Mesendoderm (in vitro differentiated cells): ENCODE measurements around the gene RASSF8. TPM values are rescaled to one million over a fixed set of nuclear protein-coding genes. Genes with fewer than 3 reads are reported as not detected.

Experiments
- DNase-seq: peaks from one replicate; pipeline ENCODE4 v3.0.0; 2013
- H2AK5ac ChIP-seq: 2 replicates; pipeline ENCODE4 v1.6.1; 2013; ENCODE audit warnings: low read length, inconsistent platforms
- H2BK120ac ChIP-seq: 2 replicates; pipeline ENCODE4 v1.6.1; 2013; ENCODE audit warnings: low read depth, mild to moderate bottlenecking, low read length, moderate library complexity, mixed read lengths
- H2BK15ac ChIP-seq: replicated peaks from 2 replicates; pipeline ENCODE4 v1.6.1; 2013; ENCODE audit warnings: low read depth, mild to moderate bottlenecking, moderate library complexity
- H2BK5ac ChIP-seq: 2 replicates; pipeline ENCODE4 v1.6.1; 2013; ENCODE audit warnings: low read length, inconsistent platforms
- H3K18ac ChIP-seq: 2 replicates; pipeline ENCODE4 v1.6.1; 2013; ENCODE audit warnings: mild to moderate bottlenecking, low read length, mixed read lengths
- H3K23ac ChIP-seq: one replicate; pipeline ENCODE4 v1.6.1; 2013; ENCODE audit warnings: low read length
- H3K27ac ChIP-seq: 2 replicates; pipeline ENCODE4 v1.5.1; 2013; ENCODE audit warnings: low read depth, mild to moderate bottlenecking, inconsistent platforms, low read length, moderate library complexity
- H3K27me3 ChIP-seq: 2 replicates; pipeline ENCODE4 v1.6.1; 2013; ENCODE audit warnings: low read length, control low read depth, mild to moderate bottlenecking, inconsistent platforms; ENCODE audit not compliant: insufficient read depth, poor library complexity
- H3K36me3 ChIP-seq: 2 replicates; pipeline ENCODE4 v1.6.1; 2013; ENCODE audit warnings: low read length, inconsistent platforms; ENCODE audit not compliant: control insufficient read depth, insufficient read depth
- H3K4ac ChIP-seq: one replicate; pipeline ENCODE4 v1.6.1; 2013; ENCODE audit warnings: low read depth, mild to moderate bottlenecking, low read length, moderate library complexity
- H3K4me1 ChIP-seq: 2 replicates; pipeline ENCODE4 v1.6.1; 2013; ENCODE audit warnings: low read depth, low read length, inconsistent platforms; ENCODE audit not compliant: control insufficient read depth
- H3K4me2 ChIP-seq: 2 replicates; pipeline ENCODE4 v1.6.1; 2013; ENCODE audit warnings: low read length
- H3K4me3 ChIP-seq: 2 replicates; pipeline ENCODE4 v1.5.1; 2013; ENCODE audit warnings: mild to moderate bottlenecking, low read length
- H3K56ac ChIP-seq: one replicate; pipeline ENCODE4 v1.6.1; 2013; ENCODE audit warnings: low read length
- H3K79me1 ChIP-seq: 2 replicates; pipeline ENCODE4 v1.6.1; 2013; ENCODE audit warnings: low read length, inconsistent platforms
- H3K79me2 ChIP-seq: 2 replicates; pipeline ENCODE4 v1.6.1; 2013; ENCODE audit warnings: mild to moderate bottlenecking, low read length; ENCODE audit not compliant: control insufficient read depth, insufficient read depth
- H3K9ac ChIP-seq: 2 replicates; pipeline ENCODE4 v1.6.1; 2013; ENCODE audit warnings: low read length, inconsistent platforms
- H4K5ac ChIP-seq: one replicate; pipeline ENCODE4 v1.6.1; 2013; ENCODE audit warnings: low read length
- H4K8ac ChIP-seq: one replicate; pipeline ENCODE4 v1.6.1; 2013; ENCODE audit warnings: low read depth, mild to moderate bottlenecking, control low read depth, low read length, moderate library complexity
- WGBS: extraction: QIAGEN DNeasy Blood & Tissue Kit; methylation state at CpG from one replicate; pipeline ENCODE4 v1.1.7; 2013; ENCODE audit warnings: low lambda C conversion rate, missing lambda C conversion rate; ENCODE audit not compliant: insufficient coverage; ENCODE audit errors: extremely low coverage; 5-methylcytosine and 5-hydroxymethylcytosine counted together
- polyA plus RNA-seq, 2 experiments: library from polyadenylated mRNA; stranded (reverse); fragments of 200-250 nt; gene quantifications; one replicate each; pipeline ENCODE4 v1.2.3, GENCODE V29; 2013

Gene RASSF8
- polyA plus RNA-seq (2013, experiment 1 of 2), result 15.3 TPM
- 14.8 TPM for polyA plus RNA-seq (2013, experiment 2 of 2)

GRCh38 chr12:25958428-25959070 lies at the start of gene RASSF8:
Gene RASSF8 (plus strand): TSS chr12:25958682. CDS start chr12:26055344, 96,662 bp downstream.
- peak; percentile 80 for DNase-seq
- Histone ChIP-seq H3K23ac (peak within 1 kb of the TSS; percentile 15), H3K9ac (peak within 1 kb of the TSS; percentile 91), H3K79me1 (peaks cover 10% of the 10 kb centered on the region), H3K27ac (peak within 1 kb of the TSS; percentile 98), H2BK120ac (peak within 1 kb of the TSS; percentile 76), H3K4me1 (no peaks in the 10 kb centered on the region), H4K8ac (peak within 1 kb of the TSS; percentile 41), H3K27me3 (no peaks in the 10 kb centered on the region), H4K5ac (no peak within 1 kb of the TSS), H3K79me2 (peaks cover 26% of the 10 kb centered on the region), H3K56ac (peak within 1 kb of the TSS; percentile 91), H3K4me3 (peak within 1 kb of the TSS; percentile 82), H3K4me2 (peak within 1 kb of the TSS; percentile 98), H3K4ac (peak within 1 kb of the TSS; percentile 88), H3K18ac (peak within 1 kb of the TSS; percentile 75), H2BK15ac (no peak within 1 kb of the TSS), H2BK5ac (peak within 1 kb of the TSS; percentile 17), H2AK5ac (no peak within 1 kb of the TSS), H3K36me3 (no peaks in the 10 kb centered on the region)
- no CpG with 5 or more reads among the region's 113 CpGs for WGBS

- Histone ChIP-seq H3K4me3 (no peak overlapping the region), H3K4me1 (no peaks in the 10 kb centered on the region), H3K27ac (no peak overlapping the region), H3K4ac (no peak overlapping the region), H4K8ac (no peak overlapping the region), H3K18ac (no peak overlapping the region), H3K23ac (no peak overlapping the region), H3K56ac (no peak overlapping the region), H3K9ac (no peak overlapping the region), H3K4me2 (no peak overlapping the region), H3K36me3 (no peaks in the 10 kb centered on the region), H2BK120ac (no peak overlapping the region), H3K79me1 (no peaks in the 10 kb centered on the region), H4K5ac (no peak overlapping the region), H2AK5ac (no peak overlapping the region), H2BK15ac (no peak overlapping the region), H3K27me3 (no peaks in the 10 kb centered on the region), H2BK5ac (no peak overlapping the region), H3K79me2 (no peaks in the 10 kb centered on the region)
- no peak for DNase-seq
- no CpG with 5 or more reads among the region's 2 CpGs for WGBS
These were observed 43.9 kb upstream of the RASSF8 start for GRCh38 chr12:25914551-25914950.

GRCh38 chr12:25924491-25925001 lies 33.9 kb upstream of the RASSF8 start:
- WGBS, result no CpG with 5 or more reads among the region's 7 CpGs
- Histone ChIP-seq H2AK5ac (no peak overlapping the region), H3K23ac (no peak overlapping the region), H3K27ac (no peak overlapping the region), H3K79me2 (no peaks in the 10 kb centered on the region), H3K4ac (no peak overlapping the region), H3K18ac (no peak overlapping the region), H3K4me1 (no peaks in the 10 kb centered on the region), H3K27me3 (no peaks in the 10 kb centered on the region), H3K4me3 (no peak overlapping the region), H3K4me2 (no peak overlapping the region), H3K36me3 (no peaks in the 10 kb centered on the region), H3K79me1 (no peaks in the 10 kb centered on the region), H2BK5ac (no peak overlapping the region), H2BK120ac (no peak overlapping the region), H4K5ac (no peak overlapping the region), H4K8ac (no peak overlapping the region), H3K9ac (no peak overlapping the region), H2BK15ac (no peak overlapping the region), H3K56ac (no peak overlapping the region)
- DNase-seq, result peak; percentile 61

DNA sequence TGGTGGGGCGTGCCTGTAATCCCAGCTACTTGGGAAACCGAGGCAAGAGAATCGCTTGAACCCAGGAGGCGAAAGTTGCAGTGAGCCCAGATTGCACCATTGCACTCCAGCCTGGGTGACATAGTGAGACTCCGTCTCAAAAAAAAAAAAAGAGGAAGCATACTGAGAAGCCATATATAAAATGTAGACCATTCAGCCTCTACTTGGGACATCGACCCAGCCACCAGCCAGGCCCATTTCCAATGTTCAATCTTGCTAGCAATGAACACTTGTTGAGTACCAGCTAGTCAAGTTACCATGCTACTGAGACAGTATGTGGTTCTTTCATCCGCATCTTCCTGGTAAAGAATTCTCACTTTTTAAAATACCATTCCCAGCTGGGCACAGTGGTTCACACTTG lies 33.4 kb upstream of the RASSF8 start:
- H3K36me3 ChIP-seq, result no peaks in the 10 kb centered on the region
- DNase-seq, result no peak
- no peak overlapping the region for H3K18ac ChIP-seq
- H3K4me3 ChIP-seq, result no peak overlapping the region
- no peak overlapping the region for H3K23ac ChIP-seq
- no peak overlapping the region for H3K9ac ChIP-seq
- H3K4ac ChIP-seq, result no peak overlapping the region
- H3K56ac ChIP-seq, result no peak overlapping the region
- no peak overlapping the region for H2AK5ac ChIP-seq
- H3K4me2 ChIP-seq, result no peak overlapping the region
- H3K27me3 ChIP-seq, result no peaks in the 10 kb centered on the region
- H2BK15ac ChIP-seq, result no peak overlapping the region
- WGBS, result no CpG with 5 or more reads among the region's 7 CpGs
- no peak overlapping the region for H3K27ac ChIP-seq
- H4K8ac ChIP-seq, result no peak overlapping the region
- H2BK5ac ChIP-seq, result no peak overlapping the region
- H3K79me2 ChIP-seq, result no peaks in the 10 kb centered on the region
- no peaks in the 10 kb centered on the region for H3K79me1 ChIP-seq
- no peak overlapping the region for H4K5ac ChIP-seq
- H2BK120ac ChIP-seq, result no peak overlapping the region
- no peaks in the 10 kb centered on the region for H3K4me1 ChIP-seq

- no peak overlapping the region for H4K8ac ChIP-seq
- no peak overlapping the region for H3K4me2 ChIP-seq
- DNase-seq, result no peak
- no peak overlapping the region for H3K27ac ChIP-seq
- H3K9ac ChIP-seq, result no peak overlapping the region
- H4K5ac ChIP-seq, result no peak overlapping the region
- H3K36me3 ChIP-seq, result no peaks in the 10 kb centered on the region
- H3K18ac ChIP-seq, result no peak overlapping the region
- no CpG with 5 or more reads among the region's 5 CpGs for WGBS
- no peaks in the 10 kb centered on the region for H3K79me2 ChIP-seq
- no peak overlapping the region for H2BK120ac ChIP-seq
- H3K27me3 ChIP-seq, result no peaks in the 10 kb centered on the region
- H3K79me1 ChIP-seq, result no peaks in the 10 kb centered on the region
- H2BK15ac ChIP-seq, result no peak overlapping the region
- no peak overlapping the region for H3K23ac ChIP-seq
- H3K4ac ChIP-seq, result no peak overlapping the region
- no peaks in the 10 kb centered on the region for H3K4me1 ChIP-seq
- H3K56ac ChIP-seq, result no peak overlapping the region
- no peak overlapping the region for H2BK5ac ChIP-seq
- H2AK5ac ChIP-seq, result no peak overlapping the region
- H3K4me3 ChIP-seq, result no peak overlapping the region
These were observed 31.9 kb upstream of the RASSF8 start for GRCh38 chr12:25926536-25926935.

DNA sequence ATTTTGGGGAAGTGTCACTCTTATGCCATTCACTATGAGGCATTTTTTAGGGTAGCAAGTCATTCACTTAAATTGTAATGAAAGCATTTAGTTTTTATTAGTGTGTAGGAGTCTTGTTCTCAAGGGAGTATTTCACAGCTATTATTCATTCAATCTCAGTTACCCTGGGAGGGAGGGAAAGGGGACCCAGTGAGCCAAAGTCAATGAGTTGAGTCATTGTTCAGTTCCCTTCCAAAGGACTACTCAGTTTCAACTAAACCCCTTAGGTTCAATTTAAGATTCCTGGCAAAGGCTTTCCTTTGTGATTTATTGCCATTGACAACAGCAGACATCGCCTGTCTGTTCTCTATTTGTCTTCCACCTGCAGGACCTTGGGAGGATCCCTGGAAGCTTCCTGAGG lies 29.3 kb upstream of the RASSF8 start:
- no peak overlapping the region for H3K9ac ChIP-seq
- no peak overlapping the region for H3K4me2 ChIP-seq
- no peak overlapping the region for H3K23ac ChIP-seq
- no peak for DNase-seq
- H3K18ac ChIP-seq, result no peak overlapping the region
- H2BK5ac ChIP-seq, result no peak overlapping the region
- no peaks in the 10 kb centered on the region for H3K36me3 ChIP-seq
- H3K56ac ChIP-seq, result no peak overlapping the region
- no peaks in the 10 kb centered on the region for H3K27me3 ChIP-seq
- no peak overlapping the region for H2BK120ac ChIP-seq
- H3K4me1 ChIP-seq, result no peaks in the 10 kb centered on the region
- no peak overlapping the region for H2BK15ac ChIP-seq
- H3K79me1 ChIP-seq, result no peaks in the 10 kb centered on the region
- H4K8ac ChIP-seq, result no peak overlapping the region
- WGBS, result no CpG with 5 or more reads among the region's 1 CpG
- H4K5ac ChIP-seq, result no peak overlapping the region
- H3K79me2 ChIP-seq, result no peaks in the 10 kb centered on the region
- no peak overlapping the region for H3K4ac ChIP-seq
- no peak overlapping the region for H3K27ac ChIP-seq
- H3K4me3 ChIP-seq, result no peak overlapping the region
- no peak overlapping the region for H2AK5ac ChIP-seq
